ENCODE data around the gene LILRA1.
"Not testable (repeated sequence)": the region's sequence is repeated elsewhere in the genome, so short reads cannot be mapped to it uniquely, and the experiment has no call there.

LILRA1 gene

DNA sequence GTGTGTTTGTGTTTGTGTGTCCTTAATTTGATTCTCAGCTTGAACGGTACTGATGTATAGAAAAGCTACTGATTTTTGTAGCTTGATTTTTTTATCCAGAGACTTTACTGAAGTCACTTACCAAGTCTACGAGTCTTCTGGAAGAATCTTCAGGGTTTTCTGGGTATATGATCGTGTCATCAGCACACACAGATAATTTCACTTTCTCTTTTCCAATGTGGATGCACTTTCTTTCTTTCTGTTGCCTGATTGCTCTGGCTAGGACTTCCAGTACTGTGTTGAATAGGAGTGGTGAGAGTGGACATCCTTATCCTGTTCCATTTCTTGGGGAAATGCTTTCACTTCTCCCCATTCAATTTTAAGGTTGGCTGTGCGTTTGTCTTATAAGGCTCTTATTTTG, 29.0 kb downstream of the LILRA1 start:
- no peaks in the 10 kb centered on the region for H3K9me3 ChIP-seq (ENCODE audit: low read length)
- no peaks in the 10 kb centered on the region for H3K36me3 ChIP-seq (ENCODE audit: insufficient read depth, low read length)
- no peak overlapping the region for H3K27ac ChIP-seq (ENCODE audit: low read depth, low read length, poor library complexity, severe bottlenecking)
- H3K4me2 ChIP-seq (ENCODE audit: low read length): no peak overlapping the region
- TF ChIP-seq, protein P1, sequence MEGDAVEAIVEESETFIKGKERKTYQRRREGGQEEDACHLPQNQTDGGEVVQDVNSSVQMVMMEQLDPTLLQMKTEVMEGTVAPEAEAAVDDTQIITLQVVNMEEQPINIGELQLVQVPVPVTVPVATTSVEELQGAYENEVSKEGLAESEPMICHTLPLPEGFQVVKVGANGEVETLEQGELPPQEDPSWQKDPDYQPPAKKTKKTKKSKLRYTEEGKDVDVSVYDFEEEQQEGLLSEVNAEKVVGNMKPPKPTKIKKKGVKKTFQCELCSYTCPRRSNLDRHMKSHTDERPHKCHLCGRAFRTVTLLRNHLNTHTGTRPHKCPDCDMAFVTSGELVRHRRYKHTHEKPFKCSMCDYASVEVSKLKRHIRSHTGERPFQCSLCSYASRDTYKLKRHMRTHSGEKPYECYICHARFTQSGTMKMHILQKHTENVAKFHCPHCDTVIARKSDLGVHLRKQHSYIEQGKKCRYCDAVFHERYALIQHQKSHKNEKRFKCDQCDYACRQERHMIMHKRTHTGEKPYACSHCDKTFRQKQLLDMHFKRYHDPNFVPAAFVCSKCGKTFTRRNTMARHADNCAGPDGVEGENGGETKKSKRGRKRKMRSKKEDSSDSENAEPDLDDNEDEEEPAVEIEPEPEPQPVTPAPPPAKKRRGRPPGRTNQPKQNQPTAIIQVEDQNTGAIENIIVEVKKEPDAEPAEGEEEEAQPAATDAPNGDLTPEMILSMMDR (IDR thresholded peaks at IDR 0.05; ENCODE audit: low read length): no peak
- TF ChIP-seq EZH2 (IDR thresholded peaks at IDR 0.05; ENCODE audit: borderline replicate concordance, low read length): no peak
- no peaks in the 10 kb centered on the region for H3F3A ChIP-seq (ENCODE audit: insufficient read depth, low read length)
- H4K20me1 ChIP-seq (ENCODE audit: insufficient read depth, low read length): no peaks in the 10 kb centered on the region
- no peaks in the 10 kb centered on the region for H3K79me2 ChIP-seq (ENCODE audit: insufficient read depth, low read length)
- H3K27me3 ChIP-seq (ENCODE audit: insufficient read depth, low read length): no peaks in the 10 kb centered on the region
- H3K9me2 ChIP-seq (ENCODE audit: low read depth, low read length): no peaks in the 10 kb centered on the region
- H2AFZ ChIP-seq (ENCODE audit: low read length): no peak overlapping the region
- no peak overlapping the region for H3K9ac ChIP-seq (ENCODE audit: low read length)
- no peak overlapping the region for H3K4me3 ChIP-seq (ENCODE audit: low read depth, low read length, poor library complexity, severe bottlenecking)
- no peaks in the 10 kb centered on the region for H3K4me1 ChIP-seq (ENCODE audit: insufficient read depth, low read length, severe bottlenecking)

DNA sequence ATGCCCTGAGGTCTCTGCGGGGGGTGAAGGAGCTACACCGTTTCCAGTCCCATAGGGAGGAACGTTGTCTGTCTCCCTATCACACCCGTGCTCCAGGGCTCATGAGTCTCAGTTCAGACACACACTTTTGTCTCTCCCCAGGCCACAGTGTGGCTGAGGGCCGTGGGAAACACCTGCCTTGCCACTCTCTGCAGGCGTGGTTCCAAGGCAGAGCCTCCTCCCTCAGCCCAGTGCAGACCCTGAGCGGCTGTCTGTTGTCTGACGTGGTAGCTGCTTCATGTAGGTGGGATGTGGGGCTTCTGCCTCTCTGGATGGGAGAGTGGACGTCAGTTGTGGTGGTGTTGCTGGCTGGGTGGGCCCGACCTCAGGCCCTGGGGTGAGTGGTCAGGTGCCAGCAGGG, 30.8 kb downstream of the LILRA1 start:
- not testable (repeated sequence) for H3K9ac ChIP-seq (ENCODE audit: low read length)

DNA sequence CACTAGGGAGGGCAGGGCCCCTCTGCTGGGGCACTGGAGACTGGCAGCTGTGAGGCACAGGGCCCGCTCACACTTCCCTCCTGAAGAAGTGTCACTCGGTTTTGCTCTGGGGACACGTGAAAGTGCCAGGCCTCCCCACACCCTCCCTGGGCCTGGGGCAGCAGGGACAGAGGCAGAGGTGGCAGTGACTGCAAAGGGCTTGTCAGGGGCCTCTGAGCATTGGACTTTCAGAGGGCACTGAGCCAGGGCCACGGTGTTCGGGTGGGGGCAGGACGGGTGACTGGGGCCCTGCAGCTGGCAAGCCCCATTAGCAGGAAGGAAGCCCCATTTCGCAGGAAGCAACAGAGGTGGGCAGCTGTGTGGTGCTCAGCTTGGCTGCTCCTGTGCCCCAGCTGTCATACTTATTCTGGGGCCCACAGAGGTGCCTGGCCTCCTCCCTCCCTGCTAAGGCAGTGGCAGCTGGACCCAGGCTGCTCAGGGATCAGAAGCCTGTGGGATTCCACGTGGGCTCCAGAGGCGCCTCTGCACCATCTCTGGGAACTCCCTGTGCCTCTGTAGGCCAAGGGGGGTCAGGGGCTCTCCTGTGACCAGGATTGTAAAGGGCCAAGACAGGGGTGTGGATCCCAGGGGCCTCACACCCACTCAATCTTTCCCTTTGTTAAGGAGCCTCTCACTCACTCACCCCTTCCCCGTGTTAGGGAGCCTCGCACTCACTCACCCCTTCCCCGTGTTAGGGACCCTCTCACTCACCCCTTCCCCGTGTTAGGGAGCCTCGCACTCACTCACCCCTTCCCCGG, 31.7 kb downstream of the LILRA1 start:
- not testable (repeated sequence) for H3K4me1 ChIP-seq (ENCODE audit: insufficient read depth, low read length, severe bottlenecking); H3F3A ChIP-seq (ENCODE audit: insufficient read depth, low read length); H3K9me2 ChIP-seq (ENCODE audit: low read depth, low read length); H3K79me2 ChIP-seq (ENCODE audit: insufficient read depth, low read length); H4K20me1 ChIP-seq (ENCODE audit: insufficient read depth, low read length); H3K9ac ChIP-seq (ENCODE audit: low read length); H3K9me3 ChIP-seq (ENCODE audit: low read length); H3K4me2 ChIP-seq (ENCODE audit: low read length); H3K4me3 ChIP-seq (ENCODE audit: low read depth, low read length, poor library complexity, severe bottlenecking); H3K27me3 ChIP-seq (ENCODE audit: insufficient read depth, low read length); H3K27ac ChIP-seq (ENCODE audit: low read depth, low read length, poor library complexity, severe bottlenecking); H2AFZ ChIP-seq (ENCODE audit: low read length); H3K36me3 ChIP-seq (ENCODE audit: insufficient read depth, low read length)

More for the DNA sequence above, 30.8 kb downstream of the LILRA1 start:
- not testable (repeated sequence) for H3K27ac ChIP-seq (ENCODE audit: low read depth, low read length, poor library complexity, severe bottlenecking); H4K20me1 ChIP-seq (ENCODE audit: insufficient read depth, low read length); H3K36me3 ChIP-seq (ENCODE audit: insufficient read depth, low read length); H3K9me3 ChIP-seq (ENCODE audit: low read length); H3K4me2 ChIP-seq (ENCODE audit: low read length); H3F3A ChIP-seq (ENCODE audit: insufficient read depth, low read length); H3K79me2 ChIP-seq (ENCODE audit: insufficient read depth, low read length); H2AFZ ChIP-seq (ENCODE audit: low read length); H3K27me3 ChIP-seq (ENCODE audit: insufficient read depth, low read length); H3K4me3 ChIP-seq (ENCODE audit: low read depth, low read length, poor library complexity, severe bottlenecking); H3K4me1 ChIP-seq (ENCODE audit: insufficient read depth, low read length, severe bottlenecking); H3K9me2 ChIP-seq (ENCODE audit: low read depth, low read length)

DNA sequence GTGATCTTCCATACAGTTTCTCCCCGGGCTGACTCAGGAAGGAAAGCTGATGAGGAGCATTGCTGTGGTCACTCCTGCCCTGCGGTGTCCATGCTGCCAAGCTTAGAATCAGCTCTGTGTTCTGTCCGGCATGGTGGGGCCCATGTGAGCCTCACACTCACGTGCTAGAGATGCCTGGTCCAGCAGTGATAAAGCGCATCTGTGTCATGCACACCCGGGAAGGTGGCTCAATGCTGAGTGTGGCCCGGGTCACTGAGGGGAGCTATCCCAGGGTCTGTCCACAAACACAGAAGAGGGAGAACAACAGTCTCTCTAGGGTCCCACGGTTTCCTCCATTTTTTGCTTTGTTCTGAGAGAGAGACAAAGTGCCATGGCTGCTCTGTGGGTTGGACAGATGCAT, 33.3 kb downstream of the LILRA1 start:
- no peaks in the 10 kb centered on the region for H3K36me3 ChIP-seq (ENCODE audit: insufficient read depth, low read length)
- H2AFZ ChIP-seq (ENCODE audit: low read length): no peak overlapping the region
- no peak for TF ChIP-seq EZH2 (IDR thresholded peaks at IDR 0.05; ENCODE audit: borderline replicate concordance, low read length)
- H3K9me3 ChIP-seq (ENCODE audit: low read length): no peaks in the 10 kb centered on the region
- no peaks in the 10 kb centered on the region for H3K79me2 ChIP-seq (ENCODE audit: insufficient read depth, low read length)
- no peak overlapping the region for H3K27ac ChIP-seq (ENCODE audit: low read depth, low read length, poor library complexity, severe bottlenecking)
- no peaks in the 10 kb centered on the region for H4K20me1 ChIP-seq (ENCODE audit: insufficient read depth, low read length)
- no peaks in the 10 kb centered on the region for H3K27me3 ChIP-seq (ENCODE audit: insufficient read depth, low read length)
- H3K9me2 ChIP-seq (ENCODE audit: low read depth, low read length): no peaks in the 10 kb centered on the region
- no peak overlapping the region for H3K4me2 ChIP-seq (ENCODE audit: low read length)
- no peak overlapping the region for H3K9ac ChIP-seq (ENCODE audit: low read length)
- no peaks in the 10 kb centered on the region for H3F3A ChIP-seq (ENCODE audit: insufficient read depth, low read length)
- no peak overlapping the region for H3K4me3 ChIP-seq (ENCODE audit: low read depth, low read length, poor library complexity, severe bottlenecking)
- no peaks in the 10 kb centered on the region for H3K4me1 ChIP-seq (ENCODE audit: insufficient read depth, low read length, severe bottlenecking)

DNA sequence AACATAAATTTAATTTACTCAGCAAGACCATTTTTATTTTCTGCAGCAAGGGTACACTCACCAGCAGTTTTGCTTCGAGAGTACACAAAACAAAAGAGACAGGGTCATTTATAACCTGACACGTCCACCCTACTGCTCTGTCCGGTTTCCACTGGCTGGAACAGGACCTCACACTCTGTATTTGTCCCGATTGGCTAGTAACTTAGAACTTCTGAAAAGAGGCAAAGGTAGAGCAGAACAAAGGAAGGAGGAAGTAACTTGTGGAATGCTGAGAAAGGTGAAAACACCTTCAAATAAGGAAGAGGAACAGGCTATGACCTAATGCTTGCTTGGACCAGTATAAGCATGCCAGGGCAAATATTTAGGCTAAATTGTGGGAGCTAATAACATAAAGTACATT, 34.5 kb downstream of the LILRA1 start:
- H3K9ac ChIP-seq (ENCODE audit: low read length); H3F3A ChIP-seq (ENCODE audit: insufficient read depth, low read length); H3K4me2 ChIP-seq (ENCODE audit: low read length); H4K20me1 ChIP-seq (ENCODE audit: insufficient read depth, low read length); H2AFZ ChIP-seq (ENCODE audit: low read length); H3K27ac ChIP-seq (ENCODE audit: low read depth, low read length, poor library complexity, severe bottlenecking); H3K27me3 ChIP-seq (ENCODE audit: insufficient read depth, low read length); H3K9me2 ChIP-seq (ENCODE audit: low read depth, low read length); H3K4me1 ChIP-seq (ENCODE audit: insufficient read depth, low read length, severe bottlenecking); H3K79me2 ChIP-seq (ENCODE audit: insufficient read depth, low read length); H3K36me3 ChIP-seq (ENCODE audit: insufficient read depth, low read length); H3K4me3 ChIP-seq (ENCODE audit: low read depth, low read length, poor library complexity, severe bottlenecking); H3K9me3 ChIP-seq (ENCODE audit: low read length): not testable (repeated sequence)

DNA sequence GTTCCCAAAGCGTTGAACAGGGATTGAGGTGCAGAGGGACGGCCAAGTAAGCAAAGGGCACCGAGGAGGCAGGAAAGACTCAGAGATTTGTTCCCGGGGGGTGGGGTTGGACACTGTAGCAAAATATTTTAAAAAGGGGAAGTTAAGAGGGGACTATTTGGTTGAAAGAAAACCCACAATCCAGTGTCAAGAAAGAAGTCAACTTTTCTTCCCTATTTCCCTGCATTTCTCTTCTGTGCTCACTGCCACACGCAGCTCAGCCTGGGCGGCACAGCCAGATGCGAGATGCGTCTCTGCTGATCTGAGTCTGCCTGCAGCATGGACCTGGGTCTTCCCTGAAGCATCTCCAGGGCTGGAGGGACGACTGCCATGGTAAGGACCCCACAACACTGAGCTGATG, 36.8 kb downstream of the LILRA1 start, which contains the start of gene LILRB1:
Gene LILRB1, plus strand, starts transcription at position 223 of the 400 bp plus-strand sequence. CDS start 590 bp downstream, outside the sequence.
- not testable (repeated sequence) for H3K9me2 ChIP-seq (ENCODE audit: low read depth, low read length); H3K79me2 ChIP-seq (ENCODE audit: insufficient read depth, low read length); H3K36me3 ChIP-seq (ENCODE audit: insufficient read depth, low read length); H3K9ac ChIP-seq (ENCODE audit: low read length); H3K27me3 ChIP-seq (ENCODE audit: insufficient read depth, low read length); H3K9me3 ChIP-seq (ENCODE audit: low read length); H2AFZ ChIP-seq (ENCODE audit: low read length); H3K4me3 ChIP-seq (ENCODE audit: low read depth, low read length, poor library complexity, severe bottlenecking); H3K4me1 ChIP-seq (ENCODE audit: insufficient read depth, low read length, severe bottlenecking); H4K20me1 ChIP-seq (ENCODE audit: insufficient read depth, low read length); H3K4me2 ChIP-seq (ENCODE audit: low read length); H3F3A ChIP-seq (ENCODE audit: insufficient read depth, low read length); H3K27ac ChIP-seq (ENCODE audit: low read depth, low read length, poor library complexity, severe bottlenecking)
